ENCODE results near the gene RAVER1. TPM values are rescaled to one million over a fixed set of nuclear protein-coding genes. Genes with fewer than 3 reads are reported as not detected.

RAVER1 gene
- total RNA-seq, 1 experiment from 2014 or later: 86.9 TPM

DNA sequence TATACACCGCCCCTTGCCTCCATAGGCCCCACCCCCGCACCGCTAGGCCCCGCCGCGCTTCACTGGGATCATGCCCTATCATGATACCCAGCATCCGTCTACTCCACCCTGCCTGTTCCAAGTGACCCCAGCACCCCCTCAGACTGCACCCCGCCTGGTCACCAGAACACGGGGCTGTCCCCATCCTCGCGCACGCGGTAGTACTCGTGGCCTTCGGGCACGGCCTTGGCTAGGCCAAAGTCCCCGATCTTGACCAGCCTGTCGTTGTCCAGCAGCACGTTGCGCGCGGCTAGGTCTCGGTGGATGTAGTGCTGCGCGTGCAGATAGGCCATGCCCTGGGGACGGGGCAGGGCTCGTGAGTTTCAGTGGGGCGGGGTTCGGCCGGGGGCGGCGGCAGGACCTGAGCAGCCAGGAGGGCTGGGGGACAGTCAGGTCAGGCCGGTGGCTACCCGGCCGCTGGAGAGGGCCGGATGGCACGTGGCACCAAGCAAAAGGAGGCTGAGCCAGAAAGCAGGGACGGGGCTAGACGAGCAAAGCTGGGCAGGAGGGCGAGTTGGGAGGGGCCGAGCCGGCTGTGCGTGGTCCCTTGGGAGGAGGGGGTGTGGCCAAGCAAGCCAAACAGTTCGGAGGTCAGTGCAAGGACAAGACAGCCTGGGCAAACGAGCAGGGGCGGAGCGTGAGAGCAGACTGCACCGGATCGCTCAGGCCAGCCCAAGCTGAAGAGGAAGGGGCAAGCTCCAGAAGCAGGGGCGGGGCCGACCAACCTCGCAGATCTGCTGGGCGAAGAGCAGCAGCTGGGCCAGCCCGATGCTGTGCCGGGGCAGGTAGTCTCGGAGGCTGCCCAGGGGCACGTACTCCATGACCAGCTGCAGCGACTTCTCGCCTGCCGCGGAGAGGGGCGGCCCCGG is 19.7 kb upstream of the RAVER1 start:
- ATAC-seq (peak; percentile 65), DNase-seq (ENCODE audit: low spot score) (peak; percentile 95)
- POLR2A ChIA-PET: interaction anchor here (0.8 to 2.2 kb wide), 6 partner anchors 19 to 63 kb away, joined by 3 to 18 read pairs (median 6); partner anchors contain the start of genes ICAM5, RAVER1 and TYK2
- Mint-ChIP-seq H3K27ac (peak overlapping the region; percentile 98), H3K4me1 (peaks cover 14% of the 10 kb centered on the region), H3K27me3 (ENCODE audit: low read depth) (no peaks in the 10 kb centered on the region), H3K4me3 (peak overlapping the region; percentile 84), H3K9me3 (no peaks in the 10 kb centered on the region), H3K36me3 (no peaks in the 10 kb centered on the region; the same call in 1 of the 2 replicates)
- CTCF ChIA-PET: interaction anchor here (0.5 to 3.5 kb wide), 17 partner anchors 18 to 365 kb away, joined by 3 to 24 read pairs (median 4); partner anchors contain the start of genes CDC37, DNM2, ICAM1 and ICAM5
- TF ChIP-seq NR3C1 (CRISPR knock-in tag; conservative IDR thresholded peaks at IDR 0.05; ENCODE audit: low read depth): peak; percentile 21; the same call in 1 of the 2 replicates
- peak; percentile 45; the same call in 1 of the 2 replicates for TF ChIP-seq ZNF232 (CRISPR knock-in tag; IDR thresholded peaks at IDR 0.05)
- TF ChIP-seq, protein P1, sequence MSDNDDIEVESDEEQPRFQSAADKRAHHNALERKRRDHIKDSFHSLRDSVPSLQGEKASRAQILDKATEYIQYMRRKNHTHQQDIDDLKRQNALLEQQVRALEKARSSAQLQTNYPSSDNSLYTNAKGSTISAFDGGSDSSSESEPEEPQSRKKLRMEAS (CRISPR knock-in tag; IDR thresholded peaks at IDR 0.05): peak; percentile 91
- no peak for TF ChIP-seq SOX15 (CRISPR knock-in tag; IDR thresholded peaks at IDR 0.05)
- TF ChIP-seq, protein P2, sequence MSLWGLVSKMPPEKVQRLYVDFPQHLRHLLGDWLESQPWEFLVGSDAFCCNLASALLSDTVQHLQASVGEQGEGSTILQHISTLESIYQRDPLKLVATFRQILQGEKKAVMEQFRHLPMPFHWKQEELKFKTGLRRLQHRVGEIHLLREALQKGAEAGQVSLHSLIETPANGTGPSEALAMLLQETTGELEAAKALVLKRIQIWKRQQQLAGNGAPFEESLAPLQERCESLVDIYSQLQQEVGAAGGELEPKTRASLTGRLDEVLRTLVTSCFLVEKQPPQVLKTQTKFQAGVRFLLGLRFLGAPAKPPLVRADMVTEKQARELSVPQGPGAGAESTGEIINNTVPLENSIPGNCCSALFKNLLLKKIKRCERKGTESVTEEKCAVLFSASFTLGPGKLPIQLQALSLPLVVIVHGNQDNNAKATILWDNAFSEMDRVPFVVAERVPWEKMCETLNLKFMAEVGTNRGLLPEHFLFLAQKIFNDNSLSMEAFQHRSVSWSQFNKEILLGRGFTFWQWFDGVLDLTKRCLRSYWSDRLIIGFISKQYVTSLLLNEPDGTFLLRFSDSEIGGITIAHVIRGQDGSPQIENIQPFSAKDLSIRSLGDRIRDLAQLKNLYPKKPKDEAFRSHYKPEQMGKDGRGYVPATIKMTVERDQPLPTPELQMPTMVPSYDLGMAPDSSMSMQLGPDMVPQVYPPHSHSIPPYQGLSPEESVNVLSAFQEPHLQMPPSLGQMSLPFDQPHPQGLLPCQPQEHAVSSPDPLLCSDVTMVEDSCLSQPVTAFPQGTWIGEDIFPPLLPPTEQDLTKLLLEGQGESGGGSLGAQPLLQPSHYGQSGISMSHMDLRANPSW (CRISPR knock-in tag; conservative IDR thresholded peaks at IDR 0.05; ENCODE audit: low read depth): no peak
- peak; percentile 36; the same call in 1 of the 2 replicates for TF ChIP-seq CREB1 (CRISPR knock-in tag; IDR thresholded peaks at IDR 0.05)
- TF ChIP-seq CBFB (CRISPR knock-in tag; IDR thresholded peaks at IDR 0.05; ENCODE audit: low read depth): no peak
- TF ChIP-seq, protein P3, sequence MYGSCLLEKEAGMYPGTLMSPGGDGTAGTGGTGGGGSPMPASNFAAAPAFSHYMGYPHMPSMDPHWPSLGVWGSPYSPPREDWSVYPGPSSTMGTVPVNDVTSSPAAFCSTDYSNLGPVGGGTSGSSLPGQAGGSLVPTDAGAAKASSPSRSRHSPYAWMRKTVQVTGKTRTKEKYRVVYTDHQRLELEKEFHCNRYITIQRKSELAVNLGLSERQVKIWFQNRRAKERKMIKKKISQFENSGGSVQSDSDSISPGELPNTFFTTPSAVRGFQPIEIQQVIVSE (CRISPR knock-in tag; IDR thresholded peaks at IDR 0.05; ENCODE audit: borderline replicate concordance): no peak
- TF ChIP-seq, protein P4, sequence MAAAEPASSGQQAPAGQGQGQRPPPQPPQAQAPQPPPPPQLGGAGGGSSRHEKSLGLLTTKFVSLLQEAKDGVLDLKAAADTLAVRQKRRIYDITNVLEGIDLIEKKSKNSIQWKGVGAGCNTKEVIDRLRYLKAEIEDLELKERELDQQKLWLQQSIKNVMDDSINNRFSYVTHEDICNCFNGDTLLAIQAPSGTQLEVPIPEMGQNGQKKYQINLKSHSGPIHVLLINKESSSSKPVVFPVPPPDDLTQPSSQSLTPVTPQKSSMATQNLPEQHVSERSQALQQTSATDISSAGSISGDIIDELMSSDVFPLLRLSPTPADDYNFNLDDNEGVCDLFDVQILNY (CRISPR knock-in tag; IDR thresholded peaks at IDR 0.05): no peak; the same call in 1 of the 2 replicates
- no peak for TF ChIP-seq ATF1 (CRISPR knock-in tag; IDR thresholded peaks at IDR 0.05)
- no peak for TF ChIP-seq GRHL2 (CRISPR knock-in tag; IDR thresholded peaks at IDR 0.05; ENCODE audit: insufficient replicate concordance, severe bottlenecking)
- TF ChIP-seq NR2C2 (CRISPR knock-in tag; IDR thresholded peaks at IDR 0.05): no peak
- TF ChIP-seq ZNF423 (CRISPR knock-in tag; IDR thresholded peaks at IDR 0.05): no peak
- TF ChIP-seq, protein P5, sequence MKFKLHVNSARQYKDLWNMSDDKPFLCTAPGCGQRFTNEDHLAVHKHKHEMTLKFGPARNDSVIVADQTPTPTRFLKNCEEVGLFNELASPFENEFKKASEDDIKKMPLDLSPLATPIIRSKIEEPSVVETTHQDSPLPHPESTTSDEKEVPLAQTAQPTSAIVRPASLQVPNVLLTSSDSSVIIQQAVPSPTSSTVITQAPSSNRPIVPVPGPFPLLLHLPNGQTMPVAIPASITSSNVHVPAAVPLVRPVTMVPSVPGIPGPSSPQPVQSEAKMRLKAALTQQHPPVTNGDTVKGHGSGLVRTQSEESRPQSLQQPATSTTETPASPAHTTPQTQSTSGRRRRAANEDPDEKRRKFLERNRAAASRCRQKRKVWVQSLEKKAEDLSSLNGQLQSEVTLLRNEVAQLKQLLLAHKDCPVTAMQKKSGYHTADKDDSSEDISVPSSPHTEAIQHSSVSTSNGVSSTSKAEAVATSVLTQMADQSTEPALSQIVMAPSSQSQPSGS (CRISPR knock-in tag; IDR thresholded peaks at IDR 0.05; ENCODE audit: borderline replicate concordance, low read depth): no peak
- TF ChIP-seq, protein P6, sequence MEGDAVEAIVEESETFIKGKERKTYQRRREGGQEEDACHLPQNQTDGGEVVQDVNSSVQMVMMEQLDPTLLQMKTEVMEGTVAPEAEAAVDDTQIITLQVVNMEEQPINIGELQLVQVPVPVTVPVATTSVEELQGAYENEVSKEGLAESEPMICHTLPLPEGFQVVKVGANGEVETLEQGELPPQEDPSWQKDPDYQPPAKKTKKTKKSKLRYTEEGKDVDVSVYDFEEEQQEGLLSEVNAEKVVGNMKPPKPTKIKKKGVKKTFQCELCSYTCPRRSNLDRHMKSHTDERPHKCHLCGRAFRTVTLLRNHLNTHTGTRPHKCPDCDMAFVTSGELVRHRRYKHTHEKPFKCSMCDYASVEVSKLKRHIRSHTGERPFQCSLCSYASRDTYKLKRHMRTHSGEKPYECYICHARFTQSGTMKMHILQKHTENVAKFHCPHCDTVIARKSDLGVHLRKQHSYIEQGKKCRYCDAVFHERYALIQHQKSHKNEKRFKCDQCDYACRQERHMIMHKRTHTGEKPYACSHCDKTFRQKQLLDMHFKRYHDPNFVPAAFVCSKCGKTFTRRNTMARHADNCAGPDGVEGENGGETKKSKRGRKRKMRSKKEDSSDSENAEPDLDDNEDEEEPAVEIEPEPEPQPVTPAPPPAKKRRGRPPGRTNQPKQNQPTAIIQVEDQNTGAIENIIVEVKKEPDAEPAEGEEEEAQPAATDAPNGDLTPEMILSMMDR (IDR thresholded peaks at IDR 0.05): no peak
- TF ChIP-seq, protein P7, sequence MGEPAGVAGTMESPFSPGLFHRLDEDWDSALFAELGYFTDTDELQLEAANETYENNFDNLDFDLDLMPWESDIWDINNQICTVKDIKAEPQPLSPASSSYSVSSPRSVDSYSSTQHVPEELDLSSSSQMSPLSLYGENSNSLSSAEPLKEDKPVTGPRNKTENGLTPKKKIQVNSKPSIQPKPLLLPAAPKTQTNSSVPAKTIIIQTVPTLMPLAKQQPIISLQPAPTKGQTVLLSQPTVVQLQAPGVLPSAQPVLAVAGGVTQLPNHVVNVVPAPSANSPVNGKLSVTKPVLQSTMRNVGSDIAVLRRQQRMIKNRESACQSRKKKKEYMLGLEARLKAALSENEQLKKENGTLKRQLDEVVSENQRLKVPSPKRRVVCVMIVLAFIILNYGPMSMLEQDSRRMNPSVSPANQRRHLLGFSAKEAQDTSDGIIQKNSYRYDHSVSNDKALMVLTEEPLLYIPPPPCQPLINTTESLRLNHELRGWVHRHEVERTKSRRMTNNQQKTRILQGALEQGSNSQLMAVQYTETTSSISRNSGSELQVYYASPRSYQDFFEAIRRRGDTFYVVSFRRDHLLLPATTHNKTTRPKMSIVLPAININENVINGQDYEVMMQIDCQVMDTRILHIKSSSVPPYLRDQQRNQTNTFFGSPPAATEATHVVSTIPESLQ (CRISPR knock-in tag; IDR thresholded peaks at IDR 0.05): no peak
- TF ChIP-seq ESRRA (CRISPR knock-in tag; IDR thresholded peaks at IDR 0.05; ENCODE audit: borderline replicate concordance): peak; percentile 33; the same call in 1 of the 2 replicates
- peak; percentile 6; the same call in 1 of the 2 replicates for TF ChIP-seq ZNF121 (CRISPR knock-in tag; IDR thresholded peaks at IDR 0.05)
- TF ChIP-seq, protein P8, sequence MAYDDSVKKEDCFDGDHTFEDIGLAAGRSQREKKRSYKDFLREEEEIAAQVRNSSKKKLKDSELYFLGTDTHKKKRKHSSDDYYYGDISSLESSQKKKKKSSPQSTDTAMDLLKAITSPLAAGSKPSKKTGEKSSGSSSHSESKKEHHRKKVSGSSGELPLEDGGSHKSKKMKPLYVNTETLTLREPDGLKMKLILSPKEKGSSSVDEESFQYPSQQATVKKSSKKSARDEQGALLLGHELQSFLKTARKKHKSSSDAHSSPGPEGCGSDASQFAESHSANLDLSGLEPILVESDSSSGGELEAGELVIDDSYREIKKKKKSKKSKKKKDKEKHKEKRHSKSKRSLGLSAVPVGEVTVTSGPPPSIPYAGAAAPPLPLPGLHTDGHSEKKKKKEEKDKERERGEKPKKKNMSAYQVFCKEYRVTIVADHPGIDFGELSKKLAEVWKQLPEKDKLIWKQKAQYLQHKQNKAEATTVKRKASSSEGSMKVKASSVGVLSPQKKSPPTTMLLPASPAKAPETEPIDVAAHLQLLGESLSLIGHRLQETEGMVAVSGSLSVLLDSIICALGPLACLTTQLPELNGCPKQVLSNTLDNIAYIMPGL (CRISPR knock-in tag; IDR thresholded peaks at IDR 0.05): no peak
- no peak for TF ChIP-seq MXD4 (CRISPR knock-in tag; IDR thresholded peaks at IDR 0.05; ENCODE audit: borderline replicate concordance)
- TF ChIP-seq, protein P9, sequence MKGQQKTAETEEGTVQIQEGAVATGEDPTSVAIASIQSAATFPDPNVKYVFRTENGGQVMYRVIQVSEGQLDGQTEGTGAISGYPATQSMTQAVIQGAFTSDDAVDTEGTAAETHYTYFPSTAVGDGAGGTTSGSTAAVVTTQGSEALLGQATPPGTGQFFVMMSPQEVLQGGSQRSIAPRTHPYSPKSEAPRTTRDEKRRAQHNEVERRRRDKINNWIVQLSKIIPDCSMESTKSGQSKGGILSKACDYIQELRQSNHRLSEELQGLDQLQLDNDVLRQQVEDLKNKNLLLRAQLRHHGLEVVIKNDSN (CRISPR knock-in tag; IDR thresholded peaks at IDR 0.05): peak; percentile 61; the same call in 1 of the 2 replicates
- no peak for TF ChIP-seq JAZF1 (CRISPR knock-in tag; IDR thresholded peaks at IDR 0.05)
- TF ChIP-seq OVOL2 (CRISPR knock-in tag; IDR thresholded peaks at IDR 0.05; ENCODE audit: borderline replicate concordance): no peak

Data from WTC11 (cell line).